GM12892 (cell line): ENCODE data around the gene AKR1C2.
"Not testable (repeated sequence)": the region's sequence is repeated elsewhere in the genome, so short reads cannot be mapped to it uniquely, and the experiment has no call there.

Experiments
- POLR2A ChIP-seq: IDR thresholded peaks from 2 replicates; pipeline ENCODE4 v1.6.1; 2011; ENCODE audit warnings: low read depth, low read length, control low read depth
- POLR2AphosphoS5 ChIP-seq: IDR thresholded peaks from 2 replicates; pipeline ENCODE4 v1.6.1; 2011; ENCODE audit warnings: low read depth, low read length, control low read depth
- TAF1 ChIP-seq: IDR thresholded peaks from 2 replicates; pipeline ENCODE4 v1.6.1; 2011; ENCODE audit warnings: low read depth, mild to moderate bottlenecking, control low read depth, low read length, borderline replicate concordance

DNA sequence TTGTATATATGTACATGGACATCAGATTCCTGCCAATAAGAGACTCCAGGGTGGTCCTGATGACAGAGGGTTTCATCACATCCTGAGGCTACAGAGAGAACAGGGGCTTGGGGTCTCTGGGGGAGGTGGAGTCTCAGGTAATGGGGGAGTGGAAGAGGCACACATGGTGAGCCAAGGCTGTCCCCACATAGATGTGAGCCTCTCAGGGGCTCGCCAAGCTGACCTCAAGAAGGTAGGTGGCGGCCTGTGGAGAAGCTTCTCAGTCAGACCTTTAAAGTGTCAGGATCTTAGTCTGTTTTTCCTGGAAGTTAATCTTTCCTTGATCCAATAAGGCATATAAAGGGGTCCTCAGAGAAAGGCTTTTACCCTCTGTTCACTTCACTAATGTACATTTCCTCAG lies 62.7 kb downstream of the AKR1C2 start:
- not testable (repeated sequence) for TF ChIP-seq POLR2A, POLR2AphosphoS5, TAF1
